ENCODE measurements around the gene IL3. TPM values are rescaled to one million over a fixed set of nuclear protein-coding genes. Genes with fewer than 3 reads are reported as not detected.
A peak's percentile ranks its signal among the peaks of the same experiment; 100 is the strongest.

IL3 gene, protein sequence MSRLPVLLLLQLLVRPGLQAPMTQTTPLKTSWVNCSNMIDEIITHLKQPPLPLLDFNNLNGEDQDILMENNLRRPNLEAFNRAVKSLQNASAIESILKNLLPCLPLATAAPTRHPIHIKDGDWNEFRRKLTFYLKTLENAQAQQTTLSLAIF
- total RNA-seq (not detected), polyA plus RNA-seq (not detected)
- long read RNA-seq, donor 1 = 0 reads
- long read RNA-seq, donor 2 = 0 reads
- long read RNA-seq, donor 3 = 0 reads

DNA sequence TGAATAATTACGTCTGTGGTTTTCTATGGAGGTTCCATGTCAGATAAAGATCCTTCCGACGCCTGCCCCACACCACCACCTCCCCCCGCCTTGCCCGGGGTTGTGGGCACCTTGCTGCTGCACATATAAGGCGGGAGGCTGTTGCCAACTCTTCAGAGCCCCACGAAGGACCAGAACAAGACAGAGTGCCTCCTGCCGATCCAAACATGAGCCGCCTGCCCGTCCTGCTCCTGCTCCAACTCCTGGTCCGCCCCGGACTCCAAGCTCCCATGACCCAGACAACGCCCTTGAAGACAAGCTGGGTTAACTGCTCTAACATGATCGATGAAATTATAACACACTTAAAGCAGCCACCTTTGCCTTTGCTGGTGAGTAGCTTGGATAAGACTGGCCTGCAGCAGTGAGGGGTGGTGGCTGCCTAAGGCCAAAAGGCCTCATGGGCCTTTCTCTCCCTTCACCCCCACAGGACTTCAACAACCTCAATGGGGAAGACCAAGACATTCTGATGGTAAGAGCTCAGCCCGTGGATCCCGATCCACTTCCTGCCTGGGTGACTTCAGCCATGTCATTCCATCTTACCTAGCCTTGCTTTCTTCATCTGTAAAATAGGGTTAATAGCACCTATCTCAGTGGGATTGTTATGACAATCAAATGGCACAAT lies at the start of gene IL3:
Gene IL3, plus strand, starts transcription at position 155 of the 661 bp plus-strand sequence. Its CDS starts 52 bp downstream, at position 207.
- intact Hi-C loops (cut with DNase I) = loop anchor here in 8 of 10 donors (5.0 to 10.0 kb wide), 5 partner anchors 74 to 473 kb away; no protein-coding TSS in a partner anchor
- Histone ChIP-seq H3K9me3 (no peaks in the 10 kb centered on the region), H3K36me3 (no peaks in the 10 kb centered on the region), H3K4me1 (no peaks in the 10 kb centered on the region), H3K27me3 (no peaks in the 10 kb centered on the region), H3K27ac (no peak within 1 kb of the TSS), H3K4me3 (no peak within 1 kb of the TSS)
- peak in 3 of 5 donors; percentile 12 to 23 (median 13) for DNase-seq
- 92 to 95% (median 95%) methylated on average over 14 to 16 of the region's 16 CpGs for WGBS, 4 donors
- no peak for ATAC-seq
- TF ChIP-seq POLR2A (IDR thresholded peaks at IDR 0.05) = no peak
- TF ChIP-seq, protein P1, sequence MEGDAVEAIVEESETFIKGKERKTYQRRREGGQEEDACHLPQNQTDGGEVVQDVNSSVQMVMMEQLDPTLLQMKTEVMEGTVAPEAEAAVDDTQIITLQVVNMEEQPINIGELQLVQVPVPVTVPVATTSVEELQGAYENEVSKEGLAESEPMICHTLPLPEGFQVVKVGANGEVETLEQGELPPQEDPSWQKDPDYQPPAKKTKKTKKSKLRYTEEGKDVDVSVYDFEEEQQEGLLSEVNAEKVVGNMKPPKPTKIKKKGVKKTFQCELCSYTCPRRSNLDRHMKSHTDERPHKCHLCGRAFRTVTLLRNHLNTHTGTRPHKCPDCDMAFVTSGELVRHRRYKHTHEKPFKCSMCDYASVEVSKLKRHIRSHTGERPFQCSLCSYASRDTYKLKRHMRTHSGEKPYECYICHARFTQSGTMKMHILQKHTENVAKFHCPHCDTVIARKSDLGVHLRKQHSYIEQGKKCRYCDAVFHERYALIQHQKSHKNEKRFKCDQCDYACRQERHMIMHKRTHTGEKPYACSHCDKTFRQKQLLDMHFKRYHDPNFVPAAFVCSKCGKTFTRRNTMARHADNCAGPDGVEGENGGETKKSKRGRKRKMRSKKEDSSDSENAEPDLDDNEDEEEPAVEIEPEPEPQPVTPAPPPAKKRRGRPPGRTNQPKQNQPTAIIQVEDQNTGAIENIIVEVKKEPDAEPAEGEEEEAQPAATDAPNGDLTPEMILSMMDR (IDR thresholded peaks at IDR 0.05) = no peak

DNA sequence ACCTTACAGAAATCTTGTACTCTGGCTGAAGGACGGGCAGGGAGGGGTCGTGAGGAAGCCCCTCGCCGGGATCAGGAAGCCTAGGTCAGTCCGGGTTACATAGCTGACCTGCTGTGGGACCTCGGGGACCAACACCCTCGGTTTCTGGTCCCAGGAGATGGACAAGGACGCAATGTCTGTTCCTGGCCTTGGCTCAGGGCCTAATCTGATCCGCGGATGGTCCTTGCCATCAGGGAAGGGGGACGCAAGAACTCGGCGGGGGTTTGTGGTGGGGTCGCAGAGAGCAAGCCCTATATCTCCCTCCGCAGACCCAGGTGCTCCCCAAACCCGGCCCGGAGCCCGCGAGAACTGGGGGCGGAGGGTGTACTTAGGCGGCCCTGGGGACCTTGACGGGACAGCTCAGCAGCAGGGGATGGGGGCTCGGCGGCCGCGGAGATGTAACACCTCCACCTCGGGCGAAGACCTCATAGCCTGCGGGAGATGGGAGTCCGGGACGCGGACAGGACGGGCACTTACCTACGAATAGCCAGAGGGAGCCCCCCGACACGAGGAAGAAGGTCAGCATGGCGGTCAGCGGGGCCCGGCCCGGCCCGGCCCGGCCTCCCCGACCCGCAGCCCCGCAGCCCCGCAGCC lies 49.4 kb upstream of the IL3 start:
- peak in 1 of 5 donors; percentile 12 for DNase-seq
- peaks cover 0 to 23% (median 6%) of the 10 kb centered on the region in 9 donors for H3K27me3 ChIP-seq
- WGBS, 4 donors = 4 to 6% (median 4%) methylated on average over 14 to 46 of the region's 46 CpGs

DNA sequence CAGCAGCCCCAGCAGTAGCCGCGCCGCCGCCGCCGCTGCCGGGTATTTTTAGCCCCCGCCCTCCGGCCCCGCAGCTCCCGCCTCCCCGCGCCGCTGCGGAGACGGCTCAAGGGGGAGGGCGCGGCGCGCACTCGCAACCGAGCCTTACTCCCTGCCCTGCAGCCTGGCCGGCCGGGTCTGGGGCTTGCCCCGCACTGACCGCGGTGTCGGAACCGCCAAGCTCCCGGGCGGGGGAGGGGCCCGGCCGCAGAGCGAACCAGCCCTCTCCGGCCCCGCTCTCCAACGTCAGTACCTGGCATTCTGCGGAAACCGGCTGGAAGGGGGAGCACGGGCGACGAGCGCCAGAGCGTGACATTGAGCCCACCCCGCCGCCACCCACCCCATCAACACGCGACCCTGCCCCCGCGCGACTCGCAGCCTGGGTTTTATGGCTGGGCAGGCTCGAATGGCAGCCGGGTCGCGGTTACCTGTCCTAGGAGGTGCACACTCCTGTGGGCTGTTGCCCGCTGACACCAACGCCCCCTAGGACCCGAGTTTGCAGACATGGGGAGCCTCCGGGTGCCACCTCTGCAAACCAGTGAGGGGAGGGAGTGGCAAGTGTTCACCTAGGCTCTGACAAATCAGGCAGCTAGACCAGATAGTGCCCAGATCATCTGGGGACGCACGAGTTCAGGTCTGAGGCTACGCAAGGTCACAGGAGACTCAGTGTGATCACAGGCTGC lies 48.7 kb upstream of the IL3 start, which contains the start of gene ACSL6:
Gene ACSL6, minus strand, starts transcription at position 37 of the 722 bp plus-strand sequence. CDS start 105 bp downstream, outside the sequence.
- Histone ChIP-seq H3K9me3 (no peaks in the 10 kb centered on the region), H3K4me3 (peak within 1 kb of the TSS; percentile 36 to 71 (median 60)), H3K27ac (no peak within 1 kb of the TSS), H3K27me3 (peaks cover 0 to 25% (median 6%) of the 10 kb centered on the region in 9 donors), H3K36me3 (no peaks in the 10 kb centered on the region), H3K4me1 (peaks cover 0 to 44% (median 11%) of the 10 kb centered on the region in 12 donors)
- TF ChIP-seq POLR2A (IDR thresholded peaks at IDR 0.05) = no peak
- TF ChIP-seq, protein P1 (IDR thresholded peaks at IDR 0.05) = no peak
- intact Hi-C loops (cut with DNase I) = loop anchor here in 3 of 10 donors (2.0 to 5.0 kb wide), 2 partner anchors 199 to 423 kb away; no protein-coding TSS in a partner anchor
- WGBS, 4 donors = 3 to 11% (median 5%) methylated on average over 26 to 63 of the region's 63 CpGs
- ATAC-seq (peak in 3 of 4 donors; percentile 6 to 41 (median 18)), DNase-seq (peak in 3 of 5 donors; percentile 24 to 67 (median 44))

More for the DNA sequence above, 49.4 kb upstream of the IL3 start:
- TF ChIP-seq POLR2A (IDR thresholded peaks at IDR 0.05) = no peak
- TF ChIP-seq, protein P1 (IDR thresholded peaks at IDR 0.05) = no peak
- Histone ChIP-seq H3K9me3 (no peaks in the 10 kb centered on the region), H3K36me3 (no peaks in the 10 kb centered on the region), H3K4me1 (peaks cover 0 to 44% (median 11%) of the 10 kb centered on the region in 12 donors), H3K27ac (no peak overlapping the region), H3K4me3 (peak overlapping the region; percentile 36 to 71 (median 60))
- intact Hi-C loops (cut with DNase I) = loop anchor here in 3 of 10 donors (2.0 to 5.0 kb wide), 2 partner anchors 199 to 422 kb away; no protein-coding TSS in a partner anchor
- ATAC-seq = no peak
